ENCODE results near the gene LINGO3. TPM values are rescaled to one million over a fixed set of nuclear protein-coding genes. Genes with fewer than 3 reads are reported as not detected.

Gene LINGO3
- total RNA-seq, 2 donors from 2014 or later = 0.68 TPM; not detected in 1

DNA sequence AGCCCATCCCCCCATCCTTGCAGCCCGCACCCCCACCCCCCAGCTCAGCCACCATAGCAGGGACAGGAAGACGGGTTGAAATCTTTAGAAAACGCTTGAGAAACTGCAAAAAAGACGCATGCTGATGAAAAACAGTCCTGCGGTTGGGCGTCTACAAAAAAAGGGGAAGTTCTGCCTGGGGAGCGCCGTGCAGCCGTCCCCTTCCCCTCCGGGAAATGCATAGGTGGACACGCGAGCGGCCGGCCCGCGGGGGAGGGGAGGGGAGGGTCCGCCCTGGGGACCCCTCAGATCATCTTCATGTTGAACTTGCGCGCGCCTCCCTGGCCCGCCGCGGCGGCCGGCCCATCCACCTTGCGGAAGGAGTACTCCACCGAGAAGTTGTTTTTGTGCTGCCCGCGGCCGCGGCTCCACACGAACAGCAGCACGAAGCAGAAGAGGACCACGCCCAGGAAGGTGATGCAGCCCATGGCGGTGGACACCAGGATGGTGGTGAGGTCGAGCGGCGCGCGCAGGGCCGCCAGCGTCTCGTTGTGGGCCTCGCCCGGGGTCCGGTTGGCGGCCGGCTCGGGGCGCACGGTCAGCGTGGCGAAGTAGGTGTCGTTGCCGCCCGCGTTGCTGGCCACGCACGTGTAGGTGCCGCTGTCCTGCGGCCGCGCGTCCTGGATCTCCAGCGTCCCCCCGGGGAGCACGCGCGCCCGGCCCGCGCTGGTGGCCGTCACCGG lies 18.1 kb downstream of the LINGO3 start:
- no peak overlapping the region for H3K27ac ChIP-seq

DNA sequence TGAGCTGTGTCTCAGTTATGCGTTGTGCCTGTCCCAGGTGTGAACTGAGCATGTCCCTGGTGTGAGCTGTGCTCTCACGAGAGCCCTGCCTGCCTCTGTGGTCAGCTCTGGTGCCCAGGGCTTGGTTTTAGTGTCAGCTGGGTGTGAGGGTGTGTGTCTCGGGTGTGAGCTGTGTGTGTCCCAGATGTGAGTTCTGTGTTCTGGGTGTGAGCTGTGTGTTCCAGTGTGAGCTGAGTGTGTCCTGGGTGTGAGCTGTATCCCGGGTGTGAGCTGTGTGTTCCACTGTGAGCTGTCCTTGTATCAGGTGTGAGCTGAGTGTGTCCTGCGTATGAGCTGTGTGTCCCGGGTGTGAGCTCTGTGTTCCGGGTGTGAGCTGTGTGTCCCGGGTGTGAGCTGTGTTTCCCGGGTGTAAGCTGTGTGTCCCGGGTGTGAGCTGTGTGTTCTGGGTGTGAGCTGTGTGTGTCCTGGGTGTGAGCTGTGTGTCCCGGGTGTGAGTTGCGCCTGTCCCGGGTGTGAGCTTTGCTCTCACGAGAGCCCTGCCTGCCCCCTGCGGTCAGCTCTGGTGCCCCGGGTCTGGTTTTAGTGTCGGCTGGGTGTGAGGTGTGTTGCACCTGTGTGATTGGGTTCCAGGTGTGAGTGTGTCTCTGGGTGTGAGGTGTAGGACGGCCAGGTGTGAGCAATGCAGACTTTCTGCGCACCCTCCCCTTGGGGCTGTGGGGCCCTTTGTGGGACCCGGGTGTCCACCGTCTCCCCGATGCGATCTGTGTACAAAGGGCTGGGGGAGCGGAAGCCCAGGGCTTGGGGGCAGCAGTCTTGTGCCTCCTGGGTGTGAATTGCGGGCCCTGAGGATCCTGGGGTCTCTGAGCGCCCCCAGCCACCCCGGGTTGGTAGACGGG lies 18.9 kb downstream of the LINGO3 start:
- Histone ChIP-seq H3K27ac (no peak overlapping the region), H3K4me1 (replicated peaks) (peaks cover 20% of the 10 kb centered on the region), H3K4me3 (no peak overlapping the region), H3K36me3 (no peaks in the 10 kb centered on the region), H3K27me3 (replicated peaks; ENCODE audit: insufficient read depth) (peaks cover 13% of the 10 kb centered on the region), H3K9me3 (no peaks in the 10 kb centered on the region)
- WGBS = 60% methylated on average over 27 of the region's 28 CpGs
- TF ChIP-seq CTCF (IDR thresholded peaks at IDR 0.05) (no peak), POLR2AphosphoS5 (IDR thresholded peaks at IDR 0.05) (no peak), POLR2A (IDR thresholded peaks at IDR 0.05) (no peak)
- DNase-seq (ENCODE audit: low spot score) = no peak
- intact Hi-C loops (cut with DNase I) = no loop called here

More for the DNA sequence above, 18.1 kb downstream of the LINGO3 start:
- Histone ChIP-seq H3K36me3 (no peaks in the 10 kb centered on the region), H3K9me3 (no peaks in the 10 kb centered on the region), H3K4me3 (peak overlapping the region; percentile 12 to 22), H3K4me1 (replicated peaks) (peaks cover 20% of the 10 kb centered on the region), H3K27me3 (replicated peaks; ENCODE audit: insufficient read depth) (peaks cover 13% of the 10 kb centered on the region)
- 3% methylated on average over 37 of the region's 74 CpGs for WGBS
- TF ChIP-seq POLR2AphosphoS5 (IDR thresholded peaks at IDR 0.05) (no peak), CTCF (IDR thresholded peaks at IDR 0.05) (no peak), POLR2A (IDR thresholded peaks at IDR 0.05) (no peak)
- intact Hi-C loops (cut with DNase I) = no loop called here
- DNase-seq (ENCODE audit: low spot score) = no peak

DNA sequence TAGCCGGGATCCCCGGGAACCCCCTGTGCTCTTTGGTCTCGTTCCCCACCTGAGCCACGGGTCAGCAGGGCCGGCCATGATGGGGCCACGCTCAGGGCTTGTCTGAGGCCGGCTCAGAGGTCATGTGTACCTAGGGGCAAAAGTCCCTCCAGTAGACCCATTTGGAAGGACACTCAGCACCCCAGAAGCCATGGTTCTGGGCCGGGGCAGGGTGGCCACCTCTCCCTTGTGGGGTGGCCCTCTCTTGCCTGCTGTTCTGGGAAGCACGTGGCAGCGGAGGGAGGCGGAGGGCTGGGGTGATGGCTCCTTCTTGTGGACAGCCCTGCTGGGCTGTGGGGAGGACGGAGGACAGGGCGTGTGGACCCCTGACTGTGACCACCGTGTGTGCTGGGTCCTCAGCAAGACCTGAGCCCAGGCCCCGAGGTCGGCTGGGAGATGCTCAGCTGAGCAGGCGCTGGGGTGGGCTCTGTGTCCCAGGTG lies 19.6 kb downstream of the LINGO3 start:
- H3K9me3 ChIP-seq = no peaks in the 10 kb centered on the region
- 92% methylated on average over 14 of the region's 17 CpGs for WGBS
- no peak overlapping the region for H3K27ac ChIP-seq
- DNase-seq (ENCODE audit: low spot score) = no peak
- H3K36me3 ChIP-seq = no peaks in the 10 kb centered on the region
- peaks cover 13% of the 10 kb centered on the region for H3K27me3 ChIP-seq (replicated peaks; ENCODE audit: insufficient read depth)
- H3K4me3 ChIP-seq = no peak overlapping the region
- TF ChIP-seq POLR2A (IDR thresholded peaks at IDR 0.05) (no peak), POLR2AphosphoS5 (IDR thresholded peaks at IDR 0.05) (no peak), CTCF (IDR thresholded peaks at IDR 0.05) (no peak)
- H3K4me1 ChIP-seq (replicated peaks) = peaks cover 20% of the 10 kb centered on the region
- intact Hi-C loops (cut with DNase I) = no loop called here

- intact Hi-C loops (cut with DNase I) = no loop called here
- WGBS = 87% methylated on average over 12 of the region's 13 CpGs
- Histone ChIP-seq H3K4me1 (replicated peaks) (peaks cover 20% of the 10 kb centered on the region), H3K27ac (no peak overlapping the region), H3K4me3 (no peak overlapping the region), H3K9me3 (no peaks in the 10 kb centered on the region), H3K27me3 (replicated peaks; ENCODE audit: insufficient read depth) (peaks cover 11% of the 10 kb centered on the region), H3K36me3 (no peaks in the 10 kb centered on the region)
- DNase-seq (ENCODE audit: low spot score) = no peak
- TF ChIP-seq POLR2AphosphoS5 (IDR thresholded peaks at IDR 0.05) (no peak), POLR2A (IDR thresholded peaks at IDR 0.05) (no peak), CTCF (IDR thresholded peaks at IDR 0.05) (no peak)
Measured at GRCh38 chr19:2287585-2288337, 20.2 kb downstream of the LINGO3 start.
